ENCODE measurements around the gene GLIS1.

The GLIS1 gene

DNA sequence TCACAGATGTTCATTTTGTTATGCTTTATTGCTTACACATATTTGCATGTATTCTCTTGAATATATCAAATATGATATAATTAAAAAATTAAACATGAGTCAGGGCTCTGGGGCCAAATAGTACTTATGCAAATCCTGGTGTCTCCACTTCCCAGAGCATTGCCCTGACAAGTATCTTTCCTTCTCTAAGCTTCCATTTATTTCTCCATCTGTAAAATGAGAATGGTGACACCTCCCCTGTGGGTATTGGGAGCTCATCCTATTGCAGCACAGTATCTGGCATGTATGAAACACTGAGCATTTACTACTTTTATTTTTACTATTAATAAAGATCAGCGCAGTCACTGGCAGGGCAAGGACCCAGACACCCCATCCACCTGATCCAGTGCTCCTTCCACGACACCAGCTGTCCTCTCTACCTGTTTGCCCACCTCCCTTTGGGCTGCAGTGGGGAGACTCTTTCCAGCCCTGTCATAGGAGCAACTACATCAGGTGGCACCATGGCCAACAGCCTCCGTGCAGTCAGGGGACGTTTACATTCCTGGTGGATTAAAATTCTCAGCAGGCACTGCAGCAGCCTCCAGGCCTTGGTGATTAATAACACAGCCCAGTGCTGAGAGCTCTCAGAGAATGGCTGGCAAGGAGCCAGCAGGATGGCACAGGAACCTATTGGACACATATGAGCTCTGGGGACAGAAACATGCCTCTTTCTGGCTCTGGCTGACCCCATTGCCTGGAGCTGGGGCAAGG, 166.7 kb downstream of the GLIS1 start:
- no peak for ATAC-seq
- Mint-ChIP-seq H3K27ac (no peak overlapping the region), H3K4me3 (no peak overlapping the region), H3K9me3 (peaks cover 1 to 2% of the 10 kb centered on the region in 2 donors), H3K27me3 (peaks cover 9% of the 10 kb centered on the region), H3K4me1 (no peaks in the 10 kb centered on the region)
- DNase-seq, result no peak

DNA sequence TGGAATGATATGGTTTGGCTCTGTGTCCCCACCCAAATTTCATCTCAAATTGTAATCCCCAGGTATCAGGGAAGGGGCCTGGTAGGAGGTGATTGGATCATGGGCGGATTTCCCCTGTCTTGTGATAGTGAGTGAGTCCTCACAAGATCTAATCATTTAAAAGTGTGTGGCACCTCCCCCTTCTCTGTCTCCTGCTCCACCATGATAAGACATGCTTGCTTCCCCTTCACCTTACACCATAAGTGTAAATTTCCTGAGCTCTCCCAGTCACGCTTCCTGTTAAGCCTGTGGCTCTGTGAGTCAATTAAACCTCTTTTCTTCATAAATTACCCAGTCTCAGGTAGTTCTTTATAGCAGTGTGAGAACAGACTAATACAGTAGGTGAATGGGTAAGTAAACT, 170.4 kb downstream of the GLIS1 start:
- Mint-ChIP-seq H3K27ac (no peak overlapping the region), H3K27me3 (peaks cover 20% of the 10 kb centered on the region), H3K9me3 (peaks cover 7 to 9% of the 10 kb centered on the region in 2 donors), H3K4me3 (no peak overlapping the region), H3K4me1 (no peaks in the 10 kb centered on the region)
- ATAC-seq (no peak), DNase-seq (no peak)

DNA sequence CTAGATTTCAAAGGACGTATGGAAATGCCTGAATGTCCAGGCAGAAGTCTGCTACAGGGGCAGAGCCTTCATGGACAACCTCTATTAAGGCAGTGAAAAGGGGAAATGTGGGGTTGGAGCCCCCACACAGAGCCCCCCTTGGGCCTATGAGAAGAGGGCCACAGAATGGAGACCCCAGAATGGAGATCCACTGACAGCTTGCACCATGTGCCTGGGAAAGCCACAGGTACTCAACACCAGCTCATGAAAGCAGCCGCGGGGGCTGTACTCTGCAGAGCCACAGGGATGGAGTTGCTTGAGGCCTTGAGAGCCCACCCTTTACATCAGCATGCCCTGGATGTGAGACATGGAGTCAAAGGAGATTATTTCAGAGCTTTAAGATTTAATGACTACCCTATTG, 171.1 kb downstream of the GLIS1 start:
- Mint-ChIP-seq H3K27ac (no peak overlapping the region), H3K9me3 (peaks cover 7 to 9% of the 10 kb centered on the region in 2 donors), H3K4me1 (peaks cover 2% of the 10 kb centered on the region), H3K4me3 (no peak overlapping the region), H3K27me3 (peaks cover 27% of the 10 kb centered on the region)
- no peak for DNase-seq
- ATAC-seq, result no peak

DNA sequence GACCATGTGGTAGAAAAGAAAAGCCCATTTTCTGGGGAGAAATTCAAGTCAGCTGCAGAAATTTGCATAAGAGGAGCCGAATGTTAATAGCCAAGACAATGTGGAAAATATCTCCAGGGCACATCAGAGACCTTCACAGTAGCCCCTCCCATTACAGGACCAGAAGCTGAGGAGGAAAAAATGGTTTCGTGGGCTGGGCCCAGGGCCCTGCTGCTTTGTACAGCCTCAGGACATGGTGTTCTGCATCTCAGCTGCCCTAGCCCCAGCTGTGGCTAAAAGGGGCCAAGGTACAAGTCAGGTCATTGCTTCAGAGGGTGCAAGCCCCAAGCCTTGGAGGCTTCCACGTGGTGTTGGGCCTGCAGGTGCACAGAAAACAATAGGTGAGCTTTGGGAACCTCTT, 171.5 kb downstream of the GLIS1 start:
- Mint-ChIP-seq H3K9me3 (peaks cover 7 to 9% of the 10 kb centered on the region in 2 donors), H3K27me3 (peaks cover 31% of the 10 kb centered on the region), H3K4me3 (no peak overlapping the region), H3K4me1 (peaks cover 6% of the 10 kb centered on the region), H3K27ac (no peak overlapping the region)
- DNase-seq (no peak), ATAC-seq (no peak)

DNA sequence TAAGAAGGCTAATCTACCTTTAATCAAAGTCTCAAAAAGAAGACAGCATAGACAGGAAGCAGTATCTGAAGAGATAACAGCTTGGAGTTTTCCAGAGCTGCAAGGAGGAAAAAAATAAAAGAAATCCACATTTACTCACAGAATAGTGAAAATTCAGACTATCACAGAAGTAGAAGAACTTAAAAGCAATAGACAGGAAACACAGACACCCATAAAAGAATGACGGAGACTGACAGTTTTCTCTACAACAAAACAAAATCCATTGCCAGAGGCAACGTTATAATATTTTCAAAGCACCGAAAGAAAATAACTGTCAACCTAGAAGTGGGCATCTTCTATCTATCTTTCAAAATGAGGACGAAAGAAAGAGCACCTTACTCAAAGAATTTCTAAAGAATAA, 175.4 kb downstream of the GLIS1 start:
- Mint-ChIP-seq H3K4me1 (peaks cover 15% of the 10 kb centered on the region), H3K27me3 (peaks cover 28% of the 10 kb centered on the region), H3K9me3 (peaks cover 7 to 9% of the 10 kb centered on the region in 2 donors), H3K27ac (peak overlapping the region in 1 of 2 donors; percentile 52), H3K4me3 (no peak overlapping the region)
- DNase-seq (no peak), ATAC-seq (no peak)

DNA sequence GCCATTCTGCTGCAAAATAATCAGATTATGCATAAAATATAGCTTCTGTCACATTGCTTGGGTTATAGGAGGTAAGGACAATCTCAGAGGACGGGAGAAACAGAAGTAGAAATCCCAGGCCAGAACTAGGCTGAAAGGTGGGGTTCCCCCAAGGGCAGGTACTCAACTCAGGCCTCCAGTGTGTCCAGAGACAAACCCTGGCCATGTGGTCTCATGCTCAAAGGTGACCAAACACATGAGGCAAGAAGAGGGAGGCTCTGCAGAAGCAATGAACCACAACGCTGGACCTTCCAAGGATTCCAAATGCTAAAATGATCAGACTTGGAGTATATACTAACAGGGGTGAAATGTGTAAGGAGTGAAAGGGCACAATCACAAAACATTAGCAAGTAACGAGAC, 176.0 kb downstream of the GLIS1 start:
- ATAC-seq (no peak), DNase-seq (no peak)
- peaks cover 27% of the 10 kb centered on the region for H3K27me3 Mint-ChIP-seq
- no peak overlapping the region for H3K4me3 Mint-ChIP-seq
- H3K27ac Mint-ChIP-seq, result no peak overlapping the region
- peaks cover 7 to 9% of the 10 kb centered on the region in 2 donors for H3K9me3 Mint-ChIP-seq
- H3K4me1 Mint-ChIP-seq, result peaks cover 15% of the 10 kb centered on the region

DNA sequence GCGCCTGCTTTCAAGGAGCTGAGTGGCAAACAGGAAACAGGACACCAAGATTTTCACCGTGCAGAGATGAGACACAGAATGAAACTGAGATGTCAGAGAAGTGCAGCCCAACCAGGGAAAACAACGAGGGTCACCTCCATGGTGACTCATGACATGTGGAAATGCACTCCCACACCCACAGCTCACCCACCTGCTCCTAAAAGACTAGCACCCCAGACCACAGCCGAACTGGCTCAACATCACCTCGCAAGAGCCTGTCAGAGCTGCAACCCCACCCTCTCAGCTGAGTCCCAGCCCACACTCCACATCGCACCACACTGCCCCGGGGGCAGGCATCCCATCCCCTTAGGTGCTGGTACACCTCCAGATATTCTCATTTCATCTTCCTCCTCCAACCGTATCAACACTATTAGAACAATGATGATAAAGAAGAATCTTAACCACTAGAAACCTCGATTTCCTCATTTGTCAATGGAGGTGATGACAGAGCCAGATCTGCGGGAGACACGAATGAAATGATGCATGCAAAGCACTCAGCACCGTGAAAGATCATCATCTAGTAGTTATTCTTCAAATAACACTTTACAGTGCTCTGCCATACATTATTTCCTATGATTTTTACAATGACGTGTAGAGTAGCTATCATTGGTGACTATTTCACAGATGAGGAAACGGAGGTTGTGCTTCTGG, 176.5 kb downstream of the GLIS1 start:
- H3K9me3 Mint-ChIP-seq, result peaks cover 7 to 9% of the 10 kb centered on the region in 2 donors

DNA sequence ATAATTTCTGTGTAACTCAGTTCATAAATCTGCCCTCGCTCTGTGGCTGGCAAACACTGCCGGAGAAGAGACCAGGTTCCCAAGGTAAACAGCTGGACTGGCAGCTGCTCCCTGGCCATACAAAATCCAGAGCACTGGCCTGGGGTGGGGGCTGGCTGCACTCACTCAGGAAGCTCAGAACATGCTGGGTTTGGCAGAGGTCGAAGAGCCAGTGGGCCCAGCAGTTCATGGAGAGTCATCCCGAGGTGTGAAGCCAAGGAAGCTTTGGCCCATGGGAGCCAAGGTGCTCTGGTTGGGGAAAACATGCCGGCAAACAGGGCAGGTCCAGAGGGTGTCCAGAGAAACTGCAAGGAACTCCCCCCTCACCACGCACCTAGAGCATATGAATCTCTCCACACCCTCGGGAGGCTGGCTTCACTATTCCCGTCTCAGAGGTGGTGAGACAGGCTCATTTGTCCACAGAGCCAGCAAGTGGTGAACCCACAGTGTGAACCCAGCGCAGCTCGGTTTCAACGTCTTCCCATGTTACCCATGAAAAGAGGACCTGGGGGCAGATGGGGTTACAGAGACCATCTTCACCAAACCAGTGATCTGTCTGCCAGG, 177.4 kb downstream of the GLIS1 start:
- ATAC-seq, result no peak
- H3K4me3 Mint-ChIP-seq, result no peak overlapping the region

More for the DNA sequence above, 176.5 kb downstream of the GLIS1 start:
- peaks cover 27% of the 10 kb centered on the region for H3K27me3 Mint-ChIP-seq
- DNase-seq (peak; percentile 17 to 52), ATAC-seq (peak; percentile 86)
- H3K4me3 Mint-ChIP-seq, result peak overlapping the region; percentile 50 to 52
- peaks cover 15% of the 10 kb centered on the region for H3K4me1 Mint-ChIP-seq
- H3K27ac Mint-ChIP-seq, result peak overlapping the region; percentile 30 to 74

DNA sequence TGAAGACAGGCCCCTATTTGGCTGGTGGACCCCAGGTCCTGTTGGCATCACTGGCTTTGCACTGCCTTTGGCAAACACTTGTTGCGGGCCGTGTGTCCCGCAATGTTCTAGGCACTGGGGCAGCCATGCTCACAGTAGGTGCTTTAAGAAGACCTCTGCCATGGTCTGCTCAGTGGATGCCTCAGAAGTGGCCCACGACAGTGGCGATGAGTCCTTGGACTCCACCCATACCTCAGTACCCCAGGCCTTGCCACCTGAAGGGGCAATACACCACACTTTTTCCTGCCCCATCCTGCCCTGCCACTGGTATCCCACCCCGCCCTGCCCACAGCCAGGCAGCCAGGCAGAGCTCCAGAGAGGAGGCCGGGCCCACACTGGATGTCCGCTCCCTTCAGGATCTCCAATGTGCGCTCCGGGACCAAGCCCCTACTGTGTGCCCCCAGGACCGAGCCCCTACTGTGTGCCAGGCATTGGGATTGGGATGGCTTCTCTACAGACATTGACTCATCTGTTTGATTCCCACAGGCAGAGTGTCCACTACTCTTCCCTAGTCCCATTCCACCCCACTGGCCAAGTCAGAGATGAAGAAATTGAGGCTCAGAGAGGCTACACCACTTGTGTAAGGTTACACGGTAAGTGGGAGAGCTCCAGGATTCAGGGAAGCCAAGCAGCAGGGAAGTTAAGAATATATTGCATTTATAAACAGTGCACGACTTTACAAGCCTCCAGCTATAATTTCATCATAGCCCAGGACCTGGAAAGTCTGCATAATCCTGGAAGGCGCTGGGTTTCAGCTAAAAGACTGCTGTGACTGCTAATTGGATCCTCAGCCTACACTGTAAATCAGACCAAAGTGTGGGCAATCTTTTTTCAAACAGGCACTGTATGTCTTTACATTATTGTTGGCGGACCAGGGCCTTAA, 178.1 kb downstream of the GLIS1 start:
- H3K27ac Mint-ChIP-seq, result no peak overlapping the region
- DNase-seq (no peak), ATAC-seq (no peak)
- peaks cover 15% of the 10 kb centered on the region for H3K4me1 Mint-ChIP-seq
- no peak overlapping the region for H3K4me3 Mint-ChIP-seq
- peaks cover 22% of the 10 kb centered on the region for H3K27me3 Mint-ChIP-seq
- H3K9me3 Mint-ChIP-seq, result no peaks in the 10 kb centered on the region

More for the DNA sequence above, 177.4 kb downstream of the GLIS1 start:
- H3K4me1 Mint-ChIP-seq, result peaks cover 15% of the 10 kb centered on the region
- peaks cover 0 to under 1% of the 10 kb centered on the region in 2 donors for H3K9me3 Mint-ChIP-seq
- DNase-seq, result no peak
- peak overlapping the region in 1 of 2 donors; percentile 26 for H3K27ac Mint-ChIP-seq
- H3K27me3 Mint-ChIP-seq, result peaks cover 22% of the 10 kb centered on the region

DNA sequence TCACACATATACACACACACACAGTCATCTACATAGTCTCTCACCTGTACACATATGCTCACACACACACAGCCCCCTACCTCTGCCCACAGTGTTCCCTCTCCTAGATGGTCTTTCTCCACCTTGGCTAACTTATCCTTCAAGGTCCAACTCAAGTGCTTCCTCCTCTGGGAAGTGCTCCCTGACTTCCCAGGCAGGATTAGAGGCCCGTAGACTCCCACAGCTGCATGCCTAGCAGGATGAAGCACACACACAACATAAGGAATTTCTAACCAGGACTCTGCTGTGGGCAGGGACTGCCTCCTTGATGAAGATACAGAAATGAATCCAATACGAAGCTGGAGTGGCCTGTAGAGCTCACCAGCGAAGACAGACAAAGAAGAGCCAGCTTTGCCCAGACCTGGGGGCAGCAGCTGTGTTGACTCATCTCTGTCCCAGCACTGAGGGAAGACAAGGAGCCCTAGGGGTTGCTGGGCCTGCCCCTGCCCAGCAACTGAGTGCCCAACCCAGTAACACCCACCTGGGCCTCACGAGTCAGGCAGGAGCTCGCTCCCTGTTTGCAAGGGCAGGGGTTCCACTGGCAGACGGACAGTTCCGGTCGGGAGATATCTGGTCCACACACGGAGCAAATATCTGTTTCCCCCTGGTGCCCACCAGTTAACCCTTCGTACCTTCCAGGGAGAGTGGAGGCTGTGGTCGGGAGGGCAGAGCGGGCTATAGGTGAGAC, 178.9 kb downstream of the GLIS1 start:
- Mint-ChIP-seq H3K27ac (peak overlapping the region in 1 of 2 donors; percentile 13), H3K9me3 (no peaks in the 10 kb centered on the region), H3K4me3 (no peak overlapping the region), H3K27me3 (peaks cover 22% of the 10 kb centered on the region), H3K4me1 (peaks cover 15% of the 10 kb centered on the region)
- DNase-seq (no peak), ATAC-seq (no peak)

DNA sequence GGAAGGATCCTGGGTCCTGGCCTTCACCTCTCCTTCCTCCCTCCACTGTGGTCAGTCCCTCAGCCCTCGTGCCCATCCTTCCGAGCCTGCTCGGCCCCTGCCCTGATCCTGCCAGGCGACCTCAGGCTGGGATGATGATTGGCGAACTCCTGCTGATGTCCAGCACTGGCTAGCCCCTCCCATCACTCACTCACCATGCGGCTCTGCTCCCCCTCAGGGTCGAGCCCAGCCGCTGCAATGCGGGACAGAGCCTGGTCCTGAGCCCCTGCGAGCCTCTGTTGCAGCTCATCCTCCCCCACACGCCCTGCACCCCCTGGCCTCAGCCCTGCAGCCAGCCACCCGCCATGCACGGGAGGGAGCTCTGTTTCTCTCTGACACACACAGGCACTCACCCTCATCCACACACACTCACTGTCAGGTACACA, 179.6 kb downstream of the GLIS1 start:
- no peak for ATAC-seq
- Mint-ChIP-seq H3K4me3 (no peak overlapping the region), H3K27ac (peak overlapping the region in 1 of 2 donors; percentile 28), H3K4me1 (peaks cover 15% of the 10 kb centered on the region), H3K9me3 (no peaks in the 10 kb centered on the region), H3K27me3 (peaks cover 22% of the 10 kb centered on the region)
- no peak for DNase-seq

DNA sequence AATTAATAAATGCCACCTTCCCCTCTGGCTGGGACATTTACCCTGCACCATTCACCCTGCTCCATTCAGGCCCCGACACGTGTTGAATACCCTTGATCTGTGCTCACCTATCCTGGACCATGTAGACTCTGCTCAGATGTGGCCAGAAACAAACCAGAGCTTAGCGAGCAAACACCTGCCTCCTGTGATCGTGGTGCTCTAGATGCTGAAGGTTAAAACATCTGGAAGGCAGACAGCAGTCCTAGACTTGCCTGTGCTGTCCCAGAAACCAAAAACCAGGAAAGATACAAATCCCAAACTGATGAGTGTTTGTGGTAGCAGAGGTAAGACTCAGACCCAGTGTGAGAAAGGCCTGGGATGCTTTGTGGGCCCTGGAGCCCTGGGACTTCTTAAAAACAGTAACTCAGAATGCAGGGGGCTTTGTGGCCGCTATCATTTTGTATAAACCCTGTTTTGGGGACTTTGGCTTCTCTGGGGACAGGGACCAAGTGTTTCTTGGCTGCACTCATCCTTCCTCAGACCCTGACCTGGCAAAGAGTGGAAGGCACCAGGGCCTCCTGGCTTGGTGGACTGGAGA, 180.1 kb downstream of the GLIS1 start:
- ATAC-seq (no peak), DNase-seq (no peak)
- H3K27me3 Mint-ChIP-seq, result peaks cover 18% of the 10 kb centered on the region
- peaks cover 20% of the 10 kb centered on the region for H3K4me1 Mint-ChIP-seq
- peak overlapping the region in 1 of 2 donors; percentile 28 for H3K27ac Mint-ChIP-seq
- H3K9me3 Mint-ChIP-seq, result no peaks in the 10 kb centered on the region
- no peak overlapping the region for H3K4me3 Mint-ChIP-seq

DNA sequence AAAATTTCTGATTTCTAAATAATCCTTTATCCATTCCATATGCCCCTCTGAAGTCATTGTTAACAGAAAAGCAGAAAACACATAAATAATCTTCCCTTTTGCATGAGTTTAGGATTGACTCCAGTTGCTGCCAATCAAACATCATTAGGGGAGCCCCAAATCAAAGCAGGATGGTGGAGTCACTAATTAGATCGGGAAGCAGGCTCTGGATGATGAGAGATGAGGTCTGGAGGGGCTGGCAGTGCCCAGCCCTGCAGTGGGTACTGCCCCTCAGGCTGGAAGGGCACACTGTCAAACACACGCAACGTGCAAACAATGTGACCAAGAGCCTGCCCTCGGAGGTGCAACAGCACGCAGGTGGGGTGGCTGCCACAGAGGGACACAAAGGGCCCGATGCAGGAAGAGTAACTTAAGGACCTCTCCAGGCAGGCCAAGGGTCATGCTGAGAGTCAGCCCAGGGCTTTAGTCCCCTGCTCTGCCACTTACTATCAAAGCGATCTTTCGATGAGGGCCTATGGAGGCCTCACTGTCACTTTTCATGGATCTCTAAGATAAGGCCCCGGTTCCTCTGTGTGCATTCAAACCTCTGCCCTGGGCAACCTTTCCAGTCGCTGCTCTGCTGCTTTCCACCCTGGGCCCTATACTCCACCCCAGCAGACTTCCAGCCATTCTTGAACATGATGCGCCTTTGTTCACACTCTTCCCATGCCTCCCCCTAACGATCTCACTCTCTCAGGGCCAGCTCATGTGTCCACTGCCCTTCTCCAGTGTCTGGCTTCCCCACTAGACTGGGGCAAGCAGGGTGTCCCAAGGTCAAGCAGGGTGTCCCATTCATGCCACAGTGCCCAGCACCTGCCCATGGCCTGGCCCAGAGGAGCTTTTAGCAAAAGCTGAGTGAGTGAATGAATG, 180.9 kb downstream of the GLIS1 start:
- DNase-seq (no peak), ATAC-seq (no peak)
- Mint-ChIP-seq H3K27me3 (peaks cover 11% of the 10 kb centered on the region), H3K9me3 (no peaks in the 10 kb centered on the region), H3K4me3 (no peak overlapping the region), H3K27ac (no peak overlapping the region), H3K4me1 (peaks cover 20% of the 10 kb centered on the region)

All from stimulated activated naive CD8-positive, alpha-beta T cell treated with anti-CD3 and anti-CD28 coated beads, Interleukin-15, amount 100 ng/mL, for 72 hours (primary cell).